SK-N-MC (cell line): ENCODE measurements around the gene RICTOR.

Source experiments
- DNase-seq: peaks from one replicate; pipeline ENCODE4 v3.0.0-alpha.2; 2011; ENCODE audit warnings: low read depth, low spot score
- H3K27ac ChIP-seq: fragments of 200-600 bp; sonication (generic); 2 replicates; pipeline ENCODE4 v1.5.1; 2016; ENCODE audit warnings: mixed run types
- H3K36me3 ChIP-seq: fragments of 200-600 bp; sonication (generic); 2 replicates; pipeline ENCODE4 v1.6.1; 2017; ENCODE audit warnings: antibody characterized with exemption, low read length, mixed read lengths; ENCODE audit not compliant: insufficient read depth
- H3K4me3 ChIP-seq: fragments of 200-600 bp; sonication (generic); 2 replicates; pipeline ENCODE4 v1.5.1; 2016
- H3K9ac ChIP-seq: fragments of 200-600 bp; sonication (generic); 2 replicates; pipeline ENCODE4 v1.8.0; 2017; ENCODE audit warnings: mixed run types, mixed read lengths; ENCODE audit not compliant: insufficient read length
- H3K9me3 ChIP-seq: fragments of 200-600 bp; sonication (generic); 2 replicates; pipeline ENCODE4 v1.6.1; 2017; ENCODE audit warnings: low read depth, mild to moderate bottlenecking, antibody characterized with exemption, low read length, moderate library complexity, mixed read lengths
- EZH2 ChIP-seq: fragments of 200-600 bp; sonication (generic); IDR thresholded peaks from one replicate; pipeline ENCODE4 v1.6.1; 2017; ENCODE audit warnings: antibody characterized with exemption
- FOXP2 ChIP-seq: optimal IDR thresholded peaks from 2 replicates; pipeline ENCODE3; 2011; ENCODE audit warnings: mild to moderate bottlenecking, moderate library complexity; ENCODE audit not compliant: insufficient read depth; ENCODE audit errors: extremely low read length, control extremely low read depth
- POLR2AphosphoS5 ChIP-seq: IDR thresholded peaks from 2 replicates; pipeline ENCODE4 v1.6.1; 2012; ENCODE audit warnings: mild to moderate bottlenecking, low read depth, low read length, borderline replicate concordance

RICTOR gene

DNA sequence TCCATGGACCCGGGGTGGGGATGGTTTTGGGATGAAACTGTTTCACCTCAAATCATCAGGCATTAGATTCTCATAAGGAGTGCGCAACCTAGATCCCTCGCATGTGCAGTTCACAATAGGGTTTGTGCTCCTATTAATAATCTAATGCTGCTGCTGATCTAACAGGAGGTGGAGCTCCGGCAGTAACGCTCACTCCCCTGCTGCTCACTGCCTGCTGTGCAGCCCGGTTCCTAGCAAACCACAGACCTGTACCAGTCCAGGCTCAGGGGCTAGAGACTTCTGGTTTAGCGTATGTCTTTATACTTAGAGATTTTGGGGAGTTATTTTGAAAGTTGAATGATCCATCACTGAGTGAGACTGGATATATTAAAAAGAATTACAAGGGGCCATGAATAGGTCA, 50.2 kb downstream of the RICTOR start:
- Histone ChIP-seq H3K36me3 (peaks cover 16% of the 10 kb centered on the region), H3K27ac (peak overlapping the region; percentile 72), H3K9ac (no peak overlapping the region), H3K9me3 (no peaks in the 10 kb centered on the region), H3K4me3 (peak overlapping the region; percentile 63)
- DNase-seq, result no peak
- TF ChIP-seq FOXP2, result no peak

GRCh38 chr5:39023121-39023520, 51.1 kb downstream of the RICTOR start:
- Histone ChIP-seq H3K9me3 (no peaks in the 10 kb centered on the region), H3K4me3 (no peak overlapping the region), H3K27ac (no peak overlapping the region), H3K9ac (no peak overlapping the region), H3K36me3 (peaks cover 16% of the 10 kb centered on the region)
- DNase-seq, result no peak
- TF ChIP-seq POLR2AphosphoS5 (no peak), FOXP2 (no peak), EZH2 (no peak)

DNA sequence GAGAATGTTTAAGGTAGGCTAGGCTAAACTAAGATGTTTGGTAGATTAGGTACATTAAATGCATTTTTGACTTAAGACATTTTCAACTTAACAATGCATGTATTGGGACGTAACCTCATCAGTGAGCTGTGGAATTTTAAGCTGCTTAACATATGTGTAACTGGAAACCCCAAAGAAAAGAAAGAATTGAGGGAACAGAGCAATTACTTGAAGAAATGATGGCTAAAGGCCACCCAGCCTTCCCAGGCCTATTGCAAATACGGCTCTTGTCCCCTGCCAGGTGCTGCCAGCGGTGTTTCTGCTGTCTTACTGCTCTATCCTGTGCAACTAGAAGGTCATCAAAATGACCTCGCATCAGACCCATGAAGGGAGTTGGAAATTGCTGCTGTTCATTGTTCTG, 52.0 kb downstream of the RICTOR start:
- TF ChIP-seq FOXP2 (no peak), EZH2 (no peak)
- no peak overlapping the region for H3K9ac ChIP-seq
- no peak overlapping the region for H3K27ac ChIP-seq
- no peak for DNase-seq
- H3K9me3 ChIP-seq, result no peaks in the 10 kb centered on the region
- no peak overlapping the region for H3K4me3 ChIP-seq
- peaks cover 11% of the 10 kb centered on the region for H3K36me3 ChIP-seq

DNA sequence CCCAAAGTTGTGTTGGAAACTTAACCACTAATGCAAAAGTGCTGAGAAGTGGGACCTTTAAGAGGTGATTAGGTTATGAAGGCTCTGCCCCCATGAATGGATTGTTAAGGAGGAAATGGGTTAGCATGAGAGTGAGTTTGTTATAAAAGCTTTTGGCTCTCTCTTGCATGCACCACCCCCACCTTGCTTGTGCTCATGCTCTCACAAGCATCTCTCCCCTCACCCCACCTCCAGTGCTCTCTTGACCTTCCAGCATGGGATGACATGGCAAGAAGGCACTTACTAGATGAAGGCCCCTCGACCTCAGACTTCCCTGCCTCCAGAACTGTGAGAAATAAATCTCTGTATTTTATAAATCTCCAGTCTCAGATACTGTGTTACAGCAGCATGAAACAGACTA, 52.8 kb downstream of the RICTOR start:
- no peaks in the 10 kb centered on the region for H3K9me3 ChIP-seq
- peak overlapping the region; percentile 43; the same call in 1 of the 2 replicates for H3K27ac ChIP-seq
- no peak overlapping the region for H3K9ac ChIP-seq
- H3K36me3 ChIP-seq, result peaks cover 10% of the 10 kb centered on the region
- H3K4me3 ChIP-seq, result no peak overlapping the region
- no peak for DNase-seq
- TF ChIP-seq POLR2AphosphoS5 (no peak), EZH2 (no peak), FOXP2 (no peak)

GRCh38 chr5:39020458-39020857, 53.7 kb downstream of the RICTOR start:
- peak; percentile 47 for DNase-seq
- peaks cover 7% of the 10 kb centered on the region for H3K36me3 ChIP-seq
- H3K4me3 ChIP-seq, result 0 out of 2 replicates have a peak overlapping the region, but pooled peaks have one; percentile 1
- peak overlapping the region; percentile 43; the same call in 1 of the 2 replicates for H3K27ac ChIP-seq
- H3K9ac ChIP-seq, result no peak overlapping the region
- H3K9me3 ChIP-seq, result no peaks in the 10 kb centered on the region
- TF ChIP-seq FOXP2 (no peak), POLR2AphosphoS5 (no peak), EZH2 (no peak)

GRCh38 chr5:39019254-39019653, 54.9 kb downstream of the RICTOR start:
- Histone ChIP-seq H3K27ac (peak overlapping the region; percentile 17; the same call in 1 of the 2 replicates), H3K9me3 (no peaks in the 10 kb centered on the region), H3K36me3 (peaks cover 11% of the 10 kb centered on the region), H3K4me3 (no peak overlapping the region), H3K9ac (no peak overlapping the region)
- TF ChIP-seq FOXP2 (no peak), EZH2 (no peak), POLR2AphosphoS5 (no peak)
- no peak for DNase-seq

DNA sequence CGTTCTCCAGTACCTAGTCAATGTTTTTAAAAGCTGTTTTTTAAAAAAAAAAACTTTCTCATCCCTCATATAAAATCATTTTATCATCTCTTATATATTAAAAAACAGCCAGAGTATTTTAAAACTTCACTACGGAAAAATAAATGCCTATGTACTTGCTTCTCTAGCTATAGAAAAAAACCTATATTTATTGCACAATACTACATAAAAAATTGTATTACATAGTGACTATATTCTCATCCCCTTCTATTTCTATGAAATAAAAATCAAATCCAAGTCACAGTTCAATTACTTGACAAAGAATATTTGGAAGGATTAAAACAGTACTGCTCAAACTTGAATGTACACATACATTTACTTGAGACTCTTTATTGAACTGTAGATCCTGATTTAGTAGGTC, 56.7 kb downstream of the RICTOR start:
- TF ChIP-seq EZH2 (no peak), FOXP2 (no peak), POLR2AphosphoS5 (no peak)
- Histone ChIP-seq H3K36me3 (peaks cover 27% of the 10 kb centered on the region), H3K4me3 (no peak overlapping the region), H3K9ac (no peak overlapping the region), H3K27ac (peak overlapping the region; percentile 92), H3K9me3 (peaks cover 9% of the 10 kb centered on the region; the same call in 1 of the 2 replicates)
- DNase-seq, result no peak

DNA sequence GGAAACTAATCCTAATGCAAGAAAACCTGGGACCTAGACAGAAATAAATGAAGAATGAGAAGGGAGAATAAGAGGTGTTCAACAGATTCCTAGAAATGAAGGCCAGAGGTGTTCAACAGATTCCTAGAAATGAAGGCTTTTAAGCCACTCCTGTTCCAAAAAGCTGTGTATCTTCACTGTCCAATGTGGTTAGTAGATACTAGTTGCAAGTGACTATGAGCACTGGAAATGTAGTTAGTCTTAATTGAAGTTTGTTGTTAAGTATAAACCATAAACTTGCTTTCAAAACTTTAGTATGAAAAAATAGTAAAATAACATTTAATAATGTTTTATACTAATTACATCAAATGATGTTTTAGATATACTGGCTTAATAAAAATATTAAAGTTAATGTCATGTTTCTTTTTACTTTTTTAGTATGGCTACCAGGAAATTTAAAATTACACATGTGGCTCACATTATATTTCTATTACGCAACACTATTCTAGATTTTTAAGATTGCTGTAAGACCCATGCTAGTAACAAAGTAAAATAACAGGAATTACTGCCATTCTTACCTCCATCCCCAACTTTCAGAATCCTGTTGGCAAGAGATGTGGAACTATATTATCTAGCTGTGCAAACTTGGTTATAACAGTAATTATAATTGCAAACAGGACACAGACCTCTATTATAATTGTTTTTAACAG, 57.5 kb downstream of the RICTOR start:
- Histone ChIP-seq H3K27ac (peak overlapping the region; percentile 92), H3K9me3 (peaks cover 15% of the 10 kb centered on the region; the same call in 1 of the 2 replicates), H3K9ac (no peak overlapping the region), H3K36me3 (peaks cover 35% of the 10 kb centered on the region), H3K4me3 (peak overlapping the region; percentile 37; the same call in 1 of the 2 replicates)
- peak; percentile 56 for DNase-seq
- TF ChIP-seq FOXP2 (no peak), POLR2AphosphoS5 (no peak), EZH2 (no peak)
